Caco-2 (cell line): ENCODE data around the gene BICD1. TPM values are rescaled to one million over a fixed set of nuclear protein-coding genes. Genes with fewer than 3 reads are reported as not detected.

Source experiments
- BruUV-seq: library from RNA; stranded (reverse); fragments of 400-500 nt; replicated peaks from 2 replicates; lab custom pipeline; 2021; lab: Mats Ljungman, UMichigan
- CTCF ChIA-PET: fragments of 300-600 bp; sonication (Branson Sonifier 250); formaldehyde crosslinking; loops from one replicate; lab custom pipeline; 2022; ENCODE audit warnings: antibody characterized with exemption; lab: Charles Lee
- POLR2A ChIA-PET: fragments of 300-600 bp; sonication (Branson Sonifier 250); formaldehyde crosslinking; loops from one replicate; lab custom pipeline; 2022; ENCODE audit warnings: antibody characterized with exemption; lab: Charles Lee
- DNase-seq, 2 experiments: peaks; one replicate each; pipeline versions ENCODE4 v3.0.0 to v3.0.0-alpha.2; 2020 to 2022
- H3K27me3 ChIP-seq: replicated peaks from 2 replicates; pipeline ENCODE4 v1.6.0; 2011; ENCODE audit warnings: low read length; ENCODE audit not compliant: control insufficient read depth, insufficient read depth
- H3K36me3 ChIP-seq: 2 replicates; pipeline ENCODE4 v1.5.1; 2011; ENCODE audit warnings: low read length; ENCODE audit not compliant: control insufficient read depth, insufficient read depth
- H3K4me1 ChIP-seq: fragments of 250-450 bp; sonication (Bioruptor Pico); 2 replicates; pipeline ENCODE4 v1.5.1; 2020; ENCODE audit warnings: mild to moderate bottlenecking
- H3K4me3 ChIP-seq: 2 replicates; pipeline ENCODE4 v1.5.1; 2011; ENCODE audit warnings: low read depth, mild to moderate bottlenecking, control low read depth, low read length
- H3K9me3 ChIP-seq: fragments of 250-450 bp; sonication (Bioruptor Pico); 2 replicates; pipeline ENCODE4 v1.5.1; 2020; ENCODE audit warnings: mild to moderate bottlenecking, moderate library complexity
- H3K27ac Mint-ChIP-seq: one replicate; pipeline ENCODE4 v1.8.0; 2022; ENCODE audit warnings: mixed read lengths; ENCODE audit not compliant: unreplicated experiment
- H3K27me3 Mint-ChIP-seq: one replicate; pipeline ENCODE4 v1.8.0; 2022; ENCODE audit warnings: mixed read lengths; ENCODE audit not compliant: insufficient read depth, unreplicated experiment
- H3K36me3 Mint-ChIP-seq: one replicate; pipeline ENCODE4 v1.8.0; 2022; ENCODE audit warnings: mild to moderate bottlenecking, mixed read lengths; ENCODE audit not compliant: insufficient read depth, unreplicated experiment
- H3K4me1 Mint-ChIP-seq: one replicate; pipeline ENCODE4 v1.8.0; 2022; ENCODE audit warnings: low read depth, mixed read lengths; ENCODE audit not compliant: unreplicated experiment
- H3K4me3 Mint-ChIP-seq: one replicate; pipeline ENCODE4 v1.8.0; 2022; ENCODE audit warnings: mild to moderate bottlenecking, moderate library complexity, mixed read lengths; ENCODE audit not compliant: unreplicated experiment
- H3K9me3 Mint-ChIP-seq: one replicate; pipeline ENCODE4 v1.8.0; 2022; ENCODE audit warnings: mixed read lengths; ENCODE audit not compliant: unreplicated experiment
- intact Hi-C: fragments of 100-400 bp; cut with micrococcal nuclease; formaldehyde crosslinking; loops from one replicate; pipeline ENCODE4 v1.10.0; 2022; ENCODE audit not compliant: unreplicated experiment
- total RNA-seq: library from RNA; stranded (reverse); gene quantifications from 2 replicates; pipeline ENCODE4 v1.2.3, GENCODE V29; 2022
- TF ChIP-seq, protein P1 (sequence below), 2 experiments: fragments of 200-600 bp in 1 of 2; IDR thresholded peaks; 1 replicate in 1 of 2; 2 replicates in 1 of 2; pipeline versions ENCODE4 v1.5.1 to v1.8.0; 2011 to 2022; ENCODE audit warnings: antibody characterized with exemption in 1 of 2, control low read depth in 1 of 2, inconsistent platforms in 1 of 2, low read depth in 1 of 2, low read length in 1 of 2, mild to moderate bottlenecking in 1 of 2, moderate library complexity in 1 of 2; ENCODE audit not compliant: insufficient read depth in 1 of 2, severe bottlenecking in 1 of 2, unreplicated experiment in 1 of 2

Gene BICD1
- total RNA-seq, 1 experiment from 2014 or later: 36.2 TPM

DNA sequence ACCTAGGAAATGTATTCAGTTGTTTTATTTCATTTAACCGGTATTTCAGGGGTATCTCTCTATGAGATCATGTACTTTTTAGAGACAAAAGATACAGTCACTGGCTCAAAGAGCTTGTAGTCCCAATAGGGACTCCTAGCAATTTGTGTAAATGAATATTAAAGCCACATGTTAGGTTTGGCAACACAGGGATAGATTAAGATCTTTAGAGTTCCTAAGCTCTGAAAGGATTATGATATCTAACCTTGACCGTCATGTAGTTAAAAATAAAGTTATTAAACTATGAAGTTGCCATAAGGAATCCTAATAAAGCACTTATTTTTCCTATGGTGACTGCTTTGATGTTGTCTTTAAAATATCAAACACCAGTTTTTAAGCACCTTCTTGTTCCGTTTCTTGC is 192.3 kb downstream of the BICD1 start:
- no peaks in the 10 kb centered on the region for H3K36me3 Mint-ChIP-seq
- Histone ChIP-seq H3K4me3 (no peak overlapping the region), H3K4me1 (0 out of 2 replicates have a peak, but pooled peaks cover 10% of the 10 kb centered on the region), H3K27me3 (no peaks in the 10 kb centered on the region), H3K36me3 (no peaks in the 10 kb centered on the region), H3K9me3 (no peaks in the 10 kb centered on the region)
- BruUV-seq: no TSS peak
- no peak for DNase-seq
- ChIA-PET CTCF (interaction anchor here (0.7 kb wide), 1 partner anchor 13 kb away, joined by 3 read pairs; no protein-coding TSS in a partner anchor), POLR2A (no interaction called here)
- TF ChIP-seq, protein P1, sequence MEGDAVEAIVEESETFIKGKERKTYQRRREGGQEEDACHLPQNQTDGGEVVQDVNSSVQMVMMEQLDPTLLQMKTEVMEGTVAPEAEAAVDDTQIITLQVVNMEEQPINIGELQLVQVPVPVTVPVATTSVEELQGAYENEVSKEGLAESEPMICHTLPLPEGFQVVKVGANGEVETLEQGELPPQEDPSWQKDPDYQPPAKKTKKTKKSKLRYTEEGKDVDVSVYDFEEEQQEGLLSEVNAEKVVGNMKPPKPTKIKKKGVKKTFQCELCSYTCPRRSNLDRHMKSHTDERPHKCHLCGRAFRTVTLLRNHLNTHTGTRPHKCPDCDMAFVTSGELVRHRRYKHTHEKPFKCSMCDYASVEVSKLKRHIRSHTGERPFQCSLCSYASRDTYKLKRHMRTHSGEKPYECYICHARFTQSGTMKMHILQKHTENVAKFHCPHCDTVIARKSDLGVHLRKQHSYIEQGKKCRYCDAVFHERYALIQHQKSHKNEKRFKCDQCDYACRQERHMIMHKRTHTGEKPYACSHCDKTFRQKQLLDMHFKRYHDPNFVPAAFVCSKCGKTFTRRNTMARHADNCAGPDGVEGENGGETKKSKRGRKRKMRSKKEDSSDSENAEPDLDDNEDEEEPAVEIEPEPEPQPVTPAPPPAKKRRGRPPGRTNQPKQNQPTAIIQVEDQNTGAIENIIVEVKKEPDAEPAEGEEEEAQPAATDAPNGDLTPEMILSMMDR (IDR thresholded peaks at IDR 0.05; ENCODE audit: insufficient read depth in 1 of 2, low read depth in 1 of 2, low read length in 1 of 2, severe bottlenecking in 1 of 2, unreplicated experiment in 1 of 2): no peak
- intact Hi-C loops: no loop called here
- no peaks in the 10 kb centered on the region for H3K27me3 Mint-ChIP-seq
- H3K9me3 Mint-ChIP-seq: no peaks in the 10 kb centered on the region
- H3K4me3 Mint-ChIP-seq: no peak overlapping the region
- peaks cover 19% of the 10 kb centered on the region for H3K4me1 Mint-ChIP-seq
- H3K27ac Mint-ChIP-seq: peak overlapping the region; percentile 60

DNA sequence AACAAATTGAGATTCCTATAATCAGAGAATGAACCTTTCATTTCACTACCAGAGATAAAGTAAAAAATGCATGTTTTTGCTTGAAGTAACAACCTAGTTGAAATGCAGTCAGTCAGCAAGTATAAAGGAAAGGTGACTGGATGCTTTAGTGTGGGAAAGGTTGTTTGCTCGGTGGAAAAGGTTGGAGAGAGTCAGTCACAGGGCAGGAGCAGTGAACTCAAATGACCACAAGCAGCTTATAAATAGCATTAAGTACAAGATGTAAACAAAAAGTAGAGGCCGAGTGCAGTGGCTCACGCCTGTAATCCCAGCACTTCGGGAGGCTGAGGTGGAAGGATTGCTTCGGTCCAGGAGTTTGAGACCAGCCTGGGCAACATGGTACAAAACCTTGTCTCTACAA is 194.6 kb downstream of the BICD1 start:
- Mint-ChIP-seq H3K27me3 (no peaks in the 10 kb centered on the region), H3K4me1 (peaks cover 19% of the 10 kb centered on the region), H3K4me3 (no peak overlapping the region), H3K9me3 (no peaks in the 10 kb centered on the region), H3K36me3 (peaks cover 6% of the 10 kb centered on the region), H3K27ac (peak overlapping the region; percentile 14)
- BruUV-seq: no TSS peak
- ChIA-PET POLR2A (no interaction called here), CTCF (interaction anchor here (1.0 to 1.4 kb wide), 2 partner anchors 240 to 648 kb away, joined by 3 to 11 read pairs; no protein-coding TSS in a partner anchor)
- Histone ChIP-seq H3K4me1 (0 out of 2 replicates have a peak, but pooled peaks cover 10% of the 10 kb centered on the region), H3K4me3 (no peak overlapping the region), H3K9me3 (no peaks in the 10 kb centered on the region), H3K36me3 (no peaks in the 10 kb centered on the region), H3K27me3 (no peaks in the 10 kb centered on the region)
- no peak for DNase-seq
- intact Hi-C loops: loop anchor here (2.0 to 10.0 kb wide), 2 partner anchors 30 to 896 kb away; no protein-coding TSS in a partner anchor
- TF ChIP-seq, protein P1 (IDR thresholded peaks at IDR 0.05; ENCODE audit: insufficient read depth in 1 of 2, low read depth in 1 of 2, low read length in 1 of 2, severe bottlenecking in 1 of 2, unreplicated experiment in 1 of 2): no peak

DNA sequence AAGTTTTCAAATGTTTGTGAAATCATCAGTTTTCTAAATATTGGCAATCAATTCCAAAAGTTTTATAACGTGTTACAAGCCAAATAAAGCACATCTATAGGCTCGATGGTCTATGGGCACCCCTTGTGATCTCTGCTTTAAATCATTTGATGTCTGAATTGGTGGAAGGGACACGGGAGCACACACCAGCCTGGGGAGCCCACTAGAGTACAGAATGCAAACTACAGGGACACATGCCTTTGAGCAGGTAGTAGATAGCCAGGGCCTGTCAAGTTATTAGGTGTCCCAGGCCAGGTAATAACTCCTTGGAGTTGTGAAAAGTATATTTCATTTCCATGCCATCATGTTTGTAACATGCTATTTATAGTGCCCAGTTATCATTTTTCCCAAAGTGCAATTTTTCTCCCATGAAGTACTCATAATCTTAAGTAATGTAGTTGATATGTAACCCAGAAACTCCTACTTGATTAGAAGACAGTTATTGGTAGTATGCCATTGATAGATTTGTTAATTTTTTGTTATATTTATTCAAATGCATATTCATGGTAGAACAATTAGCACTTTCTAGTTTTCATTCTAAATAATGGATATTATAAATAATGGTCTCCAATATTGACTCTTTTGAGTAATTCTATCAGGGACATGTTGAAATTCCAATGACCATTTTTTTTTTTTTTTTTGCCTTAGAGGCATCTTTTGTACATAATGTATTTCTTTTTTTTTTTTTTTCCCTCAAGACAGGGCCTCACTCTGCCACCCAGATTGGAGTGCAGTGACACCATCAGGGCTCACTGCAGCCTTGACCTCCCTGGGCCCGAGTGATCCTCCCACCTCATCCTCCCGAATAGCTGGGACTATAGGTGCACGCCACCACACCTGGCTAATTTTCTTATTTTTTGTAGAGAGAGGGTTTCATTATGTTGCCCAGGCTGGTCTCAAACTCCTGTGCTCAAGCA is 195.8 kb downstream of the BICD1 start:
- CTCF ChIA-PET: no interaction called here

More for the DNA sequence above, 195.8 kb downstream of the BICD1 start:
- Histone ChIP-seq H3K4me3 (no peak overlapping the region), H3K27me3 (no peaks in the 10 kb centered on the region), H3K4me1 (0 out of 2 replicates have a peak, but pooled peaks cover 11% of the 10 kb centered on the region), H3K36me3 (no peaks in the 10 kb centered on the region), H3K9me3 (no peaks in the 10 kb centered on the region)
- Mint-ChIP-seq H3K27ac (peak overlapping the region; percentile 29), H3K9me3 (no peaks in the 10 kb centered on the region), H3K27me3 (no peaks in the 10 kb centered on the region), H3K4me3 (no peak overlapping the region), H3K4me1 (peaks cover 25% of the 10 kb centered on the region), H3K36me3 (peaks cover 11% of the 10 kb centered on the region)
- BruUV-seq: no TSS peak
- DNase-seq: no peak
- POLR2A ChIA-PET: no interaction called here
- intact Hi-C loops: loop anchor here (10.0 kb wide), 1 partner anchor 898 kb away; no protein-coding TSS in a partner anchor
- TF ChIP-seq, protein P1 (IDR thresholded peaks at IDR 0.05; ENCODE audit: insufficient read depth in 1 of 2, low read depth in 1 of 2, low read length in 1 of 2, severe bottlenecking in 1 of 2, unreplicated experiment in 1 of 2): no peak
